PC-9 (cell line): Measurements from ENCODE around the gene DSTYK.

Experiments
- EZH2 ChIP-seq: fragments of 200-600 bp; sonication (generic); IDR thresholded peaks from 2 replicates; pipeline ENCODE4 v1.8.0; 2017; ENCODE audit warnings: antibody characterized with exemption, low read depth
- TF ChIP-seq, protein P1 (sequence below): fragments of 200-600 bp; sonication (generic); conservative IDR thresholded peaks from 2 replicates; pipeline ENCODE4 v1.6.1; 2017; ENCODE audit warnings: mixed run types, antibody characterized with exemption, mild to moderate bottlenecking, moderate library complexity

DNA sequence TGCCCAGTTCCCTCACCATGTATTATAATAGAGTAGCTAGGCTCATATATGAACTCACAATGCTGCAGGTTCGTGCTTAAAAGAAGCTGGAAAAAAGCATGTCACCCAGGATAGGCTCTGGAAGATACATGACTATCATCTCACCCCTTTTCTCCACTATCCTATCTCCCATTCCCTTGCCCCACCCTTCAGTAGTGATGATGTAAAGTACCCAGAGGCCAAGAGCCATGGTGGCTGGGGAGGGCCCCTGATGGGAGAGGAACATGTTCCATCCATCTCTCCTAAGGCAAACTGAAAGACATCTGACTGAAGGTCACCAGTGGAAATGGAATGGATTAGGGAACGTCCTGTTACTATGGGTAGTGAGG, 69.4 kb downstream of the DSTYK start:
- TF ChIP-seq, protein P1, sequence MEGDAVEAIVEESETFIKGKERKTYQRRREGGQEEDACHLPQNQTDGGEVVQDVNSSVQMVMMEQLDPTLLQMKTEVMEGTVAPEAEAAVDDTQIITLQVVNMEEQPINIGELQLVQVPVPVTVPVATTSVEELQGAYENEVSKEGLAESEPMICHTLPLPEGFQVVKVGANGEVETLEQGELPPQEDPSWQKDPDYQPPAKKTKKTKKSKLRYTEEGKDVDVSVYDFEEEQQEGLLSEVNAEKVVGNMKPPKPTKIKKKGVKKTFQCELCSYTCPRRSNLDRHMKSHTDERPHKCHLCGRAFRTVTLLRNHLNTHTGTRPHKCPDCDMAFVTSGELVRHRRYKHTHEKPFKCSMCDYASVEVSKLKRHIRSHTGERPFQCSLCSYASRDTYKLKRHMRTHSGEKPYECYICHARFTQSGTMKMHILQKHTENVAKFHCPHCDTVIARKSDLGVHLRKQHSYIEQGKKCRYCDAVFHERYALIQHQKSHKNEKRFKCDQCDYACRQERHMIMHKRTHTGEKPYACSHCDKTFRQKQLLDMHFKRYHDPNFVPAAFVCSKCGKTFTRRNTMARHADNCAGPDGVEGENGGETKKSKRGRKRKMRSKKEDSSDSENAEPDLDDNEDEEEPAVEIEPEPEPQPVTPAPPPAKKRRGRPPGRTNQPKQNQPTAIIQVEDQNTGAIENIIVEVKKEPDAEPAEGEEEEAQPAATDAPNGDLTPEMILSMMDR = no peak
- TF ChIP-seq EZH2 = no peak
